AG04450 (cell line): ENCODE data around the gene CASR. TPM values are rescaled to one million over a fixed set of nuclear protein-coding genes. Genes with fewer than 3 reads are reported as not detected.
A peak's percentile ranks its signal among the peaks of the same experiment; 100 is the strongest.

Experiments
- CTCF ChIA-PET: fragments of 300-600, 350-600 bp; formaldehyde crosslinking; extraction: SDS; loops from one replicate; lab custom pipeline; 2022; ENCODE audit warnings: antibody characterized with exemption, inconsistent platforms; lab: Charles Lee
- POLR2A ChIA-PET: fragments of 350-600 bp; formaldehyde crosslinking; extraction: SDS; loops from one replicate; lab custom pipeline; 2021; ENCODE audit warnings: antibody characterized with exemption, inconsistent platforms; lab: Yijun Ruan, JAX
- DNase-seq: peaks from one replicate; pipeline ENCODE4 v3.0.0-alpha.2; 2011; ENCODE audit warnings: low read depth, low spot score
- H3K27ac ChIP-seq: one replicate; pipeline ENCODE4 v1.5.1; 2012; ENCODE audit warnings: low read depth, low read length, control low read depth
- H3K27me3 ChIP-seq: one replicate; pipeline ENCODE4 v1.6.0; 2012; ENCODE audit warnings: low read length; ENCODE audit not compliant: control insufficient read depth, insufficient read depth
- H3K4me3 ChIP-seq: 2 replicates; pipeline ENCODE4 v1.5.1; 2011; ENCODE audit warnings: mild to moderate bottlenecking, low read depth, low read length, control low read depth
- H3K9me3 ChIP-seq: 2 replicates; pipeline ENCODE4 v1.5.1; 2012; ENCODE audit warnings: low read length; ENCODE audit not compliant: control insufficient read depth, insufficient read depth
- polyA plus RNA-seq: library from polyadenylated mRNA; depleted of rRNA; stranded (reverse); fragments of >200 nt; gene quantifications from 2 replicates; pipeline ENCODE4 v1.2.3, GENCODE V29; 2011
- TF ChIP-seq, protein P1 (sequence below): IDR thresholded peaks from 2 replicates; pipeline ENCODE4 v1.5.1; 2011; ENCODE audit warnings: low read depth, low read length, control low read depth, inconsistent platforms

The CASR gene
- polyA plus RNA-seq, 1 experiment = not detected

DNA sequence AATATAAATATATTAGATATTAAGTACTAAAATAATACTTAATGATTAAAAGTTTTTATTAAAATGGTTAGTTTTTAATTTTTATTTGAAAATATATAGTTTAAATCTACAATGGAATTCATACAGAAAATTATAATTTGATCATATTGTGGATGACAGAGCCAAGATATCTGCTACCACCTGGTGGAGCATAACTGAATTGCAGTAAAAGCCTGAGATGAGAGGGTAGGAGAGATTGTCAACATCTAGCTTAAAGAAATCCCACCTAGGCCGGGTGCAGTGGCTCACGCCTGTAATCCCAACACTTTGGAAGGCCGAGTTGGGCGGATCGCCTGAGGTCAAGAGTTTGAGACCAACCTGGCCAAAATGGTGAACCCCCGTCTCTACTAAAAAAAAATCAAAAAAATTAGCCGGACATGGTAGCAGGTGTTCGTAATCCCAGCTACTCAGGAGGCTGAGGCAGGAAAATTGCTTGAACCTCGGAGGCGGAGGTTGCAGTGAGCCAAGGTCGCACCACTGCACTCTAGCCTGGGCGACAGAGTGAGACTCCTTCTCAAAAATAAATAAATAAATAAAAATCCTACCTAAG, 116.5 kb downstream of the CASR start:
- Histone ChIP-seq H3K9me3 (peaks cover 4% of the 10 kb centered on the region; the same call in 1 of the 2 replicates), H3K27me3 (no peaks in the 10 kb centered on the region), H3K4me3 (no peak overlapping the region), H3K27ac (no peak overlapping the region)
- ChIA-PET CTCF (interaction anchor here (0.6 to 3.5 kb wide), 6 partner anchors 10 to 753 kb away, joined by 3 to 21 read pairs (median 4); partner anchors contain the start of gene POLQ), POLR2A (no interaction called here)
- TF ChIP-seq, protein P1, sequence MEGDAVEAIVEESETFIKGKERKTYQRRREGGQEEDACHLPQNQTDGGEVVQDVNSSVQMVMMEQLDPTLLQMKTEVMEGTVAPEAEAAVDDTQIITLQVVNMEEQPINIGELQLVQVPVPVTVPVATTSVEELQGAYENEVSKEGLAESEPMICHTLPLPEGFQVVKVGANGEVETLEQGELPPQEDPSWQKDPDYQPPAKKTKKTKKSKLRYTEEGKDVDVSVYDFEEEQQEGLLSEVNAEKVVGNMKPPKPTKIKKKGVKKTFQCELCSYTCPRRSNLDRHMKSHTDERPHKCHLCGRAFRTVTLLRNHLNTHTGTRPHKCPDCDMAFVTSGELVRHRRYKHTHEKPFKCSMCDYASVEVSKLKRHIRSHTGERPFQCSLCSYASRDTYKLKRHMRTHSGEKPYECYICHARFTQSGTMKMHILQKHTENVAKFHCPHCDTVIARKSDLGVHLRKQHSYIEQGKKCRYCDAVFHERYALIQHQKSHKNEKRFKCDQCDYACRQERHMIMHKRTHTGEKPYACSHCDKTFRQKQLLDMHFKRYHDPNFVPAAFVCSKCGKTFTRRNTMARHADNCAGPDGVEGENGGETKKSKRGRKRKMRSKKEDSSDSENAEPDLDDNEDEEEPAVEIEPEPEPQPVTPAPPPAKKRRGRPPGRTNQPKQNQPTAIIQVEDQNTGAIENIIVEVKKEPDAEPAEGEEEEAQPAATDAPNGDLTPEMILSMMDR = peak; percentile 60
- DNase-seq = no peak

DNA sequence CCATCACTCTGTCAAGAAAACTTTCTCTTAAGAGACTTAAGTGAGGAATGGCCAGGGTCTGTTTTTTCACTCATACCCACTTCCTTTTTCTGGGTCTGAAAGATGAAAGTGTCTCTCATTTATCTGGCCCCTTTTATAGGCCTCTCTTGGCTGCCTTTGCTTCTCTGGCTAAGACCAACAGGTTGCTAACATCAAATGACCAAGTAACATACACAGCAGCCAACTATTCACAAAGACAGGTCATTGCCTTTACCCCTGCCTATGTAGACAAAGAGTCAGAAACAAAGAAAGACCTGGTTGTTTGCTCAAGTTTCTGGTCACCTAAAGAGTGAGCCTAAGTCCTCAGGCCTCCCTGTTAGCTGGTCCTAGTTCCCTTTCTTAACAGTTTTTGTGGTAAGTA, 117.6 kb downstream of the CASR start:
- no peak for DNase-seq
- TF ChIP-seq, protein P1 = no peak
- no peak overlapping the region for H3K27ac ChIP-seq
- ChIA-PET CTCF (interaction anchor here (1.2 to 3.5 kb wide), 2 partner anchors 9 to 754 kb away, joined by 3 to 21 read pairs; partner anchors contain the start of gene POLQ), POLR2A (no interaction called here)
- H3K4me3 ChIP-seq = no peak overlapping the region
- H3K9me3 ChIP-seq = peaks cover 4% of the 10 kb centered on the region; the same call in 1 of the 2 replicates
- no peaks in the 10 kb centered on the region for H3K27me3 ChIP-seq

DNA sequence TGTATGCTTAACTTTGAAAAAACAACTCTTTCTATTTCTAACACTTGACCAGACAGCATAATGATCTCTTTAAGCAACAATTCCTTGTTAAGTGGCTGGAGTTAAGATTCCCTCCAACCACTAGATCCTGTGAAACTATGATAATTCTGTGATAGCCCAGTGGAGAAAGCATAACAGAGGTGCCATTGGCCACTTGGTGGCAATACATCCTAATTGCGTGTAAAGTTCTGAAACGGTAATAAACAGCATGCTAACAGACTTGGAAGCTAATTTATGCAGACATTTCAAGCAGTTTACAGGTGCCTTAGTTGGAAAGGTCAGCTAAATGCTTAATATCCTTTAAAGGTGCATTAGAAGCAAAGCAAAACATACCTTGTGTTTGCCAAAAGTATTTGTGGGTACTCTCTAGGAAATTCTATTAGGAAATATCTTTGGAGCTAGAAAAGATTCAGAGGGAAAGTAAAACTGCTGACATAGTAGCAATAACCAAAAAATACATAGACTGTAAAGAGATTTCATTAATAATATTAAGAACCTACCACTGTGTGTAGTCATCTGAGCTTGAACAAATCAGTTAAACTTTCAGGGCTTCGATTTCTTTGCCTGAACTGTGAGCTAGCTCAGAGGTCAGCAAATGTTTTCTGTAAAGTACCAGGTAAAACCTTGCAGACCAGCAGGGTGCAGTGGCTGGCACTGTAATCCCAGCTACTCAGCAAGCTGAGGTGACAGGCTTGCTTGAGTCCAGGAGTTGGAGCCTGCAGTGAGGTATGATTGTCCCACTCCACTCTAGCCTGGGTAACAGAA, 122.6 kb downstream of the CASR start:
- peaks cover 4% of the 10 kb centered on the region for H3K27me3 ChIP-seq
- no peak overlapping the region for H3K4me3 ChIP-seq
- no peak overlapping the region for H3K27ac ChIP-seq
- ChIA-PET CTCF (no interaction called here), POLR2A (no interaction called here)
- H3K9me3 ChIP-seq = no peaks in the 10 kb centered on the region
- DNase-seq = no peak
- TF ChIP-seq, protein P1 = 0 out of 2 replicates have a peak, but pooled peaks have one; percentile 7

DNA sequence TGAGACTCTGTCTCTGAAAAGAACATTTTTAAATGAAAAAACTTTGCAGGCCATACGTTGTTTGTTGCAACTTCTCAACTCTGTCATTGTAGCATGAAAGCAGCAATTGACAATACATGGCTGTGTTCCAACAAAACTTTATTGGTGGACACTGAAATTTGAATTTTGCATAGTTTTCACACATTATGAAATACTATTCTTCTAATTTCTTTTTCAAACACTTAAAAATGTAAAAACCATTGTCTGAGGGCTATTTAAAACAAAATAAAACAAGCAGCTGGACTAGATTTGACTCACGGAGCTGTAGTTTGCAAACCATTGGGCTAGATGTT, 123.1 kb downstream of the CASR start:
- no peak overlapping the region for H3K27ac ChIP-seq
- no peaks in the 10 kb centered on the region for H3K9me3 ChIP-seq
- TF ChIP-seq, protein P1 = no peak
- ChIA-PET POLR2A (no interaction called here), CTCF (no interaction called here)
- peaks cover 10% of the 10 kb centered on the region for H3K27me3 ChIP-seq
- no peak for DNase-seq
- no peak overlapping the region for H3K4me3 ChIP-seq
